ENCODE measurements around the gene NEK5. TPM values are rescaled to one million over a fixed set of nuclear protein-coding genes. Genes with fewer than 3 reads are reported as not detected.

The NEK5 gene
- total and polyA plus RNA-seq, 2 donors from 2014 or later, result 0.39 to 1.2 TPM

GRCh38 chr13:52053460-52053859 is 75.4 kb downstream of the NEK5 start:
- Histone ChIP-seq H3K4me3 (ENCODE audit: low read length in 3 of 3) (no peak overlapping the region), H3K9ac (ENCODE audit: low read length in 3 of 3) (no peak overlapping the region), H3K4me1 (ENCODE audit: control insufficient read depth in 2 of 3, insufficient read depth in 2 of 3, low read depth in 1 of 3, low read length in 3 of 3) (no peaks in the 10 kb centered on the region), H3K9me3 (ENCODE audit: control insufficient read depth in 2 of 3, insufficient read depth in 1 of 3, low read length in 3 of 3) (no peaks in the 10 kb centered on the region), H3K27me3 (ENCODE audit: control insufficient read depth, insufficient read depth, low read length) (no peaks in the 10 kb centered on the region), H3K36me3 (ENCODE audit: control insufficient read depth in 2 of 3, insufficient read depth in 3 of 3, low read length in 3 of 3) (no peaks in the 10 kb centered on the region), H3K27ac (ENCODE audit: low read depth in 2 of 2, low read length in 2 of 2) (no peak overlapping the region)
- DNase-seq (no peak), FAIRE-seq (no peak)
- intact Hi-C loops (cut with DNase I), result no loop called here
- no peak for TF ChIP-seq CTCF (IDR thresholded peaks at IDR 0.05; ENCODE audit: borderline replicate concordance, extremely low read depth, insufficient read depth)

GRCh38 chr13:52051400-52051799 is 77.5 kb downstream of the NEK5 start:
- FAIRE-seq (no peak), DNase-seq (no peak)
- intact Hi-C loops (cut with DNase I), result no loop called here
- Histone ChIP-seq H3K27me3 (ENCODE audit: control insufficient read depth, insufficient read depth, low read length) (no peaks in the 10 kb centered on the region), H3K4me3 (ENCODE audit: low read length in 3 of 3) (no peak overlapping the region), H3K9ac (ENCODE audit: low read length in 3 of 3) (no peak overlapping the region), H3K27ac (ENCODE audit: low read depth in 2 of 2, low read length in 2 of 2) (no peak overlapping the region), H3K36me3 (ENCODE audit: control insufficient read depth in 2 of 3, insufficient read depth in 3 of 3, low read length in 3 of 3) (no peaks in the 10 kb centered on the region), H3K4me1 (ENCODE audit: control insufficient read depth in 2 of 3, insufficient read depth in 2 of 3, low read depth in 1 of 3, low read length in 3 of 3) (no peaks in the 10 kb centered on the region), H3K9me3 (ENCODE audit: control insufficient read depth in 2 of 3, insufficient read depth in 1 of 3, low read length in 3 of 3) (no peaks in the 10 kb centered on the region)
- no peak for TF ChIP-seq CTCF (IDR thresholded peaks at IDR 0.05; ENCODE audit: borderline replicate concordance, extremely low read depth, insufficient read depth)

GRCh38 chr13:52048516-52048915 is 80.4 kb downstream of the NEK5 start:
- no peak for TF ChIP-seq CTCF (IDR thresholded peaks at IDR 0.05; ENCODE audit: borderline replicate concordance, extremely low read depth, insufficient read depth)
- no peak for DNase-seq
- intact Hi-C loops (cut with DNase I), result no loop called here
- no peaks in the 10 kb centered on the region for H3K9me3 ChIP-seq (ENCODE audit: control insufficient read depth in 2 of 3, insufficient read depth in 1 of 3, low read length in 3 of 3)
- no peaks in the 10 kb centered on the region for H3K36me3 ChIP-seq (ENCODE audit: control insufficient read depth in 2 of 3, insufficient read depth in 3 of 3, low read length in 3 of 3)
- H3K27ac ChIP-seq (ENCODE audit: low read depth in 2 of 2, low read length in 2 of 2), result no peak overlapping the region
- FAIRE-seq, result no peak
- no peak overlapping the region for H3K9ac ChIP-seq (ENCODE audit: low read length in 3 of 3)
- no peak overlapping the region for H3K4me3 ChIP-seq (ENCODE audit: low read length in 3 of 3)
- no peaks in the 10 kb centered on the region for H3K4me1 ChIP-seq (ENCODE audit: control insufficient read depth in 2 of 3, insufficient read depth in 2 of 3, low read depth in 1 of 3, low read length in 3 of 3)
- H3K27me3 ChIP-seq (ENCODE audit: control insufficient read depth, insufficient read depth, low read length), result no peaks in the 10 kb centered on the region

GRCh38 chr13:52047463-52047862 is 81.4 kb downstream of the NEK5 start:
- Histone ChIP-seq H3K4me1 (ENCODE audit: control insufficient read depth in 2 of 3, insufficient read depth in 2 of 3, low read depth in 1 of 3, low read length in 3 of 3) (no peaks in the 10 kb centered on the region), H3K27me3 (ENCODE audit: control insufficient read depth, insufficient read depth, low read length) (no peaks in the 10 kb centered on the region), H3K27ac (ENCODE audit: low read depth in 2 of 2, low read length in 2 of 2) (no peak overlapping the region), H3K9me3 (ENCODE audit: control insufficient read depth in 2 of 3, insufficient read depth in 1 of 3, low read length in 3 of 3) (no peaks in the 10 kb centered on the region), H3K9ac (ENCODE audit: low read length in 3 of 3) (no peak overlapping the region), H3K4me3 (ENCODE audit: low read length in 3 of 3) (no peak overlapping the region), H3K36me3 (ENCODE audit: control insufficient read depth in 2 of 3, insufficient read depth in 3 of 3, low read length in 3 of 3) (no peaks in the 10 kb centered on the region)
- intact Hi-C loops (cut with DNase I), result no loop called here
- no peak for FAIRE-seq
- no peak for TF ChIP-seq CTCF (IDR thresholded peaks at IDR 0.05; ENCODE audit: borderline replicate concordance, extremely low read depth, insufficient read depth)
- no peak for DNase-seq
